ENCODE results near the gene ARHGAP15.

ARHGAP15 gene

GRCh38 chr2:143702931-143703330 is 573.7 kb downstream of the ARHGAP15 start:
- DNase-seq, result no peak

GRCh38 chr2:143704451-143705106 is 575.4 kb downstream of the ARHGAP15 start:
- no peak for DNase-seq

GRCh38 chr2:143705108-143705707 is 576.0 kb downstream of the ARHGAP15 start:
- no peak for DNase-seq

GRCh38 chr2:143706354-143706753 is 577.1 kb downstream of the ARHGAP15 start:
- DNase-seq, result no peak

DNA sequence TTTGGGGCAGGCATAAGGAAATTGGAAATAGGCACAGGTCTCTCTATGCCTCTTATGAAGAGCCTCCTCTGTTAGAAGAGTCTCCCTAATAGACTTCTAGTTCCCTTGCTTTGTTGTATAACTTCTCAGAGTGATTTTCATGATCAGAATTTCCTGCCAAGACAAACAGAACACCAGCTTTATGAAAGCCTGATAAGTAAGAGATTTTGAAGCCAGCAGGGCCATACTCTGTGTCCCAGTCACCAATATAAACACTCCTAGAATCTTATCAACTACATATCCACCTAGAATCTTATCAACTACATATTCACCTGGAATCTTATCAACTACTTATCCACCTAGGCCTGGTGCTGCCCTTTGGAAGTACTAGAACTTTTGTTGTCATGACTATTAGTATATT is 579.5 kb downstream of the ARHGAP15 start:
- no peak for DNase-seq

DNA sequence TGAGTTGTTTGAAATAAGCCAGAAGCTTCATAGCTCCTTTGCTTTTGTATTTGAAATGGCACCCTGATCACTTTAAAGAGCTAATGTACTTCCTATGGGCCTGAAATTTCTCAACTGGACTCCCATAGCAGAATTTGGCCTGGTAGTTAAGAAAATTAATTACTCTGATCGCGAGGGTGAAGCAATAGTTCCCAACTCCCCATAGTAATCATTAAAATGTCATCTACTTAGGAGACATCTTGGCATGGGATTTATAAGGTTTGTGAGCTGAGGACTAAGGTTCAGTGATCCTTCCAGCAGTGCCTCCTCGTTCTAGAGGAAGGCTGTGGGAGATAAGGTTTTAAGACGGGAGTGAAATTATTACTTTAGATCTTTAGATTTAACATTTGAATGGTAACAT is 581.0 kb downstream of the ARHGAP15 start:
- no peak for DNase-seq

DNA sequence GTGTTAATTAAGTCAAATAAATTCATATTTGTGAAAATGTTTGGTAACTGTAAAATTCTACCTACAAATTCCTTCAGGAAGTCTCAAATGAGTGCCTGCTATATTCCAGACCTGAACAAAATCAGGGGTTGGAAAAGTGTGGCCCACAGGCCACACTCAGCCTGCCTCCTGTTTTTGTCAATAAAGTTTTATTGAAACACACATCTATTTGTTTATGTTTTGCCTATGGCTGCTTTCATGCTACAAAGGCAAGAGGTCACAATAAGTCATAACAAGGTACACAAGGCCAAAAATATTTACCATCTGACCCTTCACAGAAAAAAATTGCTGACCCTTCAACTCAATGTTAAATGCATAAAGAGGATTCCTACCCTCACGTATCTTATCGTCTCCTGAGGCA is 581.7 kb downstream of the ARHGAP15 start:
- no peak for DNase-seq

GRCh38 chr2:143716522-143716921 is 587.3 kb downstream of the ARHGAP15 start:
- no peak for DNase-seq

- DNase-seq, result no peak
Measured at GRCh38 chr2:143717053-143717452, 587.8 kb downstream of the ARHGAP15 start.

DNA sequence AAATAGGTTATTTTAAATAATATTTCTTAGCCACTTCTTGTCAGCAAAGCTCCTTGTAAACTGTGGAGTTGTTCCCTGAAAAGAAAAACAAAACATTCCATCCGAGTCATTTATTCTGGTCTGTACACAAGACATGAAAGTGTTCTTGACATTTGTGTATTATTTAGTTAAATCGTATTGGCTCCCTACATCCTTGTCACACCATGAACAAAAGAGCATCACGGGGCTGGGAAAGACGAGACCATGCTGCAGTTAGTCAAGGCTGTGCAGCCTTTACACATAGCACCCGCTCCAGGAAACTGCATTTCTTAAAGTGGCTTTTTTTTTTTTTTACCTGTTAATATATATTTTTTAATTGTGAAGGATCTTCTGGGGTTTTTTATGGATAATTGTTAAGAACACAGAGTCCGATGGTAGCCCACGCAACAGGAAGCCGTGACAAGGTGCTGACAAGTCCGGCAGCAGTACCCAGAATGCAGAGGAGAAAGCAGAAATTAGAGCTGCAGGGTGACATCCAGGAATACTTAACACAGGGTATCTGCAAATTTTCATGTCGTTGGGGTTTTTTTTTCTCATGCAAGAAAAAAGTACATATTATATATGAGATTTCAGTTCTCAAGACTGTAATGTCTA is 588.4 kb downstream of the ARHGAP15 start:
- DNase-seq, result no peak

GRCh38 chr2:143718745-143719144 is 589.5 kb downstream of the ARHGAP15 start:
- DNase-seq, result no peak

DNA sequence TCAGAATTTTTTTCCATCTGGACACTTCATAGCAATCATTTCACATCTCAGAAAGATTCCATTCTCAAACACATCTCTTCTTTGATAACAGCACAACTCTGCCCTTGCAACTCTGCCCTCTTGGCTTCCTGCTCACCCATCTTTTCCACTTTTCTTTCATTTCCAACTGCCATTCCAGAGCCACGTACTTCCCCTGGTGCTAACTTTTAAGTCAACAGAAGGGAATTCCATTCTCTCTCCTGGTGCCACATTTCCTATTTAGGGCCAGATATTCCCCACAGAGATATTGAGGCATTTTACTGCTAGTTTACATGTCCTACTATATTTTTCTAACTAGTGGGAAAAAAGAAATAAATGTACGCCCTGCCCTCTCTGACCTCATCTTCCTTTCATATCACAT is 590.2 kb downstream of the ARHGAP15 start:
- DNase-seq, result no peak

GRCh38 chr2:143720095-143720664 is 591.0 kb downstream of the ARHGAP15 start:
- DNase-seq, result no peak

DNA sequence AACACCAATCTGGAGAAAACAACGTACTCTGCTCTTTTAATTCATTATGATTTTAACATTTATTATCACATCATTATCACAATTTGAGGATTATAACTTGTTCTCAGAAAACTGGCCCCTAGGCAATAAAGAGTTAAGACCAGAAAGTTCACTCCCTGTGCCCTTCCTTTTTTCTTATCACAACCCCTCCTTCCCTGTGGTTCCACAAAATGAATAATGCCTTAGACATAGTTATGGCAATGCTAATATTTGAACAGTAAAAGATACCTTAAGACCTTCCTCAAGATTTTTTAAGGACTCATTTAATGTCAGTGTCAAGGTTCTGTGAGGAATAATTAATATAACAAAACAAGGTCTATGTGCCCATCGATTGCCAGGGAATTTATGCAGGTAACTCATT is 596.2 kb downstream of the ARHGAP15 start:
- DNase-seq, result no peak

DNA sequence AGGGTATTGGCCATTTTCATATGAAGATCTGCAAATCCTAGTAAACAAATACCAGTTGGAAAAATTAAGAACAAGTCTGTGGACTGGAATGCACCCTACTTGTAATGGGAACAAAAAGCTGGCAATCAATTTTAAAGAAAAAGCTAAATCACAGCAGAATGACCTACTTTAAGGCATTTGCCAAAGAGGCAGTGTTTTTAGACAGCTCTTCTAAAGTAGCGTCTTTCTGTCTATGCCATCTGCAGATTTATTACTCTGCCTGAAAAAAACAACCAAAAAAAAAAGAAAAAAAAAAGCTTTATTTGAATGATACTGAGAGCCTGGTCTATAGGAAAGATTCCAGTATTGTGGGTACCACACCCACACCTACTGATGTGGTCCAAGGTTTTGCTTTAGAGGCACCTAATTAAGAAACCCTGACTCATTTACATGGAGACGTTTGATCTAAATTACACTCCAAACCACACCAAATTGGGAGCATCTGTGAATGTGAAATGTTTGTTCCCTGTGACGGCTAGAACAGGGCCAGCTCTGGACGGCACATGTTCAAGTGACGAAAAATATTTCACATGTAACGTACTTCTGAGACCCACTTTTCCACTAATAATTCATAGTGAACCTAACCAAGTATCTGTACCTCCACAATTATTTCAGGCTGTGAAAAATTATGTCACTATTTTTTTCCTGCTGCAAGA is 597.1 kb downstream of the ARHGAP15 start:
- no peak for DNase-seq

DNA sequence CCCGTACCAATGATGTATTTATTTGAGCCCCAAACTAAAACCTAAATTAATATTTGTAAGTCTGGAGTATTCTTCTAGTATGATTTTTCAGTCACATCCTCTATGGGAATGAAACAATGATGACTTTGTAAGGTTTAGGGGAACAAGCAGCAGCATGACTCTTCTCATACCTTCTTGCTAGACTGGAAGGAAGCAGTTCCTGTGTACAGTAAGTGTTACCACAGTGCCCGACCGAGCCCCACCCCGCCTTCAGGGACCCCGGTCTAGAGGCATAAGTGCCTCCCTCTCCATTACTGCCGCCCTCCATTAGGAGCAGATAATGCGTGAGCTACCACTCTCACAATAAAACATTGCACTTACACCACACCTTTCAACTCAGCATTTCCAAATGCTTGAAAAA is 599.3 kb downstream of the ARHGAP15 start:
- no peak for DNase-seq

DNA sequence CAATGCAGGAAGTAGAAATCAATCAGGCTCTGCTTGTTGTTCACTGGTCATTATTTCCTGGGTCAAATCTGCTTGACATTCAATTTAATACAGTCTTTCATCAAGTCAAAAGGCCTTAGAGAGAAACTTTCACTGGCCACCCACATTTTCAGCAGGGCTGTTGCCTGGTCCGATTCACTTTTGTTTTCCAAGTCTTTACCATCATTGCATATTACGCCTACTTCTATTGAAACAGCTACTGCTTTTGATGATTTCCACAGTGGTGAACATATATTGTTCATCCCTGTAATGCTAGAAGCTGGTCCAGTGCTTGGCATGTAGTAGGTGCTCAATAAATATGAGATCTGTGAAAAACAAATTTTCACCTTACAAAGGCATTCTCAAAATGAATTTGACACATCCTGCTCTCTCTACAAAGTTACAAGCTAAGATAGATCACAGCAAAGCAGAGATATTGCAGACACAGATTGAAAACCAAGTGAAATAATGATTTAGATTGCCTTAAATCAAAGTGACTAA is 600.1 kb downstream of the ARHGAP15 start:
- no peak for DNase-seq

DNA sequence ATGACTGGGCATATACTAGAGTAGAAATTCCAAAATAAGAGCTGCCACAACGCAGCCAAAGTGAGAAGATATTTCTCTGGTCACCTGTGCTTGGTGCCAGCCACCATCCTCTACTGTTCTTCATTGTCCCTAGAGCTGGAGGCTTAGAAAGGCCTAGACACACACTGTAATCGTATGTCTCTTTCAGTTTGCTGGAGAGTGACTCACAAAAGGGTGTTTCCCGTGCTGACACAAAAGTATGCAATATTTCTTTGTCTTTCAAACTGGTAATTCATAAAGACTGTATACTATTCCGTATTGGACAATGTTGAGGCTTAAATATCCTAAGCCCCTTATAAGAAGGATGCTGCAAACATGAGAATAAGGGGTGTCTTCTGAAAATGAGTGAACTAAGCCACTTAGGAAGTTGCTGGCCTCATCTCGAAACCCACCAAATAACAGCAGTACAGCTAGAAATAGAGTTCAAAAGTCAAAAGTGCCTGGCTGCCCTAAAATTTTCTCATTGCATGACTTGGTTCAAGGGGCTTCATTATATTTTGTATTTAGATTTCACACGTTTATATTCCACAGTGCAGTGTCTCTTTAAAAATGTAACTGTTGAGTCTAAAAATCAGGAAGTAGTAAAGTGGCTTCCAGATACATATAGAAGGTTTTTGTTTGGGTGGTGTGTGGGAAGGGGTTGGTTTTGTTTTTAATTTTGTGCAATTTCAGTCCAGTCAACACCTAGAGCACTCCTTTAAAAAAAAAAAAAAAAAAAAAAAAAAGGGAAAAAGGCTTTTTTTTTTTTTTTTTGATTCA is 601.1 kb downstream of the ARHGAP15 start:
- no peak for DNase-seq

DNA sequence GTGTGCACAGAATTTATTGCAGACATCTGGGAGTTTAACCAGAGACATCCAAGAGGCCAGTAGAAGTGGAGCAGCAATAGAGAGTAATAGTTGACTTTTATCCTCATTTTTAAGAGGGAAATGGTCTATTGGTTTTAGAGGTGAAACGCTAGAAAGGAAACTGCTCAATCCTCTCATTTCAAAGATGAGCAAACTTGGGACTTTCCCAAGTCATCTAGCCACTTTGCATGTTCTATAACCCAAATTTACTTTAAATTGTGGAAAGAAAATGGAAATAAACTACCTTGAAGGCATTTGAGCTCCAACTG is 601.7 kb downstream of the ARHGAP15 start:
- DNase-seq, result no peak

DNA sequence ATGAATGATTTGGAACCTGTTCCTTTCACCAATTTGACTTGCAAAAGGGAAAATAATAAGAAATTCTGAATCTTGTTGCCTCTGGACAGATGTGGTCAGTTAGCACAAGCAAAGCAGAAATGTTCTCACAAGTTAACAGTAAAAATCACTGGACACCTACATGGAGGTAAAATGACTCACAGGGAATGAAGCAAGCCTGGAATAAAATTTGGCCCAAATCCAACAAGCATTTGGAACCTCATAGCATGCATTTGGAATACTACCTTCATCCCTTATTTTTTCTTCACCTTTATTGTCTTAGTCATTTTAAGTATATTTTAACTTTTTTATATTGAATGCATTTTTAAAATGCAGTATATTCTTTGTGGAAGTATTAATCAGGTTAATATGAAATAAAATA is 602.9 kb downstream of the ARHGAP15 start:
- DNase-seq, result no peak

- DNase-seq, result no peak
Measured at GRCh38 chr2:143732871-143733270, 603.7 kb downstream of the ARHGAP15 start.

GRCh38 chr2:143734507-143734906 is 605.3 kb downstream of the ARHGAP15 start:
- no peak for DNase-seq

GRCh38 chr2:143736904-143737303 is 607.7 kb downstream of the ARHGAP15 start:
- DNase-seq, result no peak
